Measurements from ENCODE around the gene IGF2. TPM values are rescaled to one million over a fixed set of nuclear protein-coding genes. Genes with fewer than 3 reads are reported as not detected.

The IGF2 gene
- polyA plus RNA-seq, 1 donor from 2014 or later: not detected

- Histone ChIP-seq H2AFZ (ENCODE audit: low read depth, low read length) (no peak overlapping the region), H3K36me3 (ENCODE audit: insufficient read depth, low read length) (no peaks in the 10 kb centered on the region), H3K79me2 (replicated peaks; ENCODE audit: insufficient read depth, low read length) (no peaks in the 10 kb centered on the region), H3K4me3 (ENCODE audit: low read length) (no peak overlapping the region), H3K9ac (ENCODE audit: low read length) (no peak overlapping the region), H3K27ac (ENCODE audit: low read length) (no peak overlapping the region), H3F3A (ENCODE audit: insufficient read depth, low read length, poor library complexity, severe bottlenecking) (no peaks in the 10 kb centered on the region), H3K4me2 (ENCODE audit: low read length) (no peak overlapping the region), H3K9me3 (ENCODE audit: low read length) (no peaks in the 10 kb centered on the region), H3K27me3 (ENCODE audit: insufficient read depth, low read depth, low read length) (no peaks in the 10 kb centered on the region), H3K9me2 (ENCODE audit: insufficient read depth, low read length) (no peaks in the 10 kb centered on the region), H4K20me1 (ENCODE audit: insufficient read depth) (no peaks in the 10 kb centered on the region)
- TF ChIP-seq RAD21 (conservative IDR thresholded peaks at IDR 0.05) (no peak), TAF1 (IDR thresholded peaks at IDR 0.05; ENCODE audit: low read depth) (no peak), POLR2AphosphoS5 (IDR thresholded peaks at IDR 0.05) (no peak), EZH2 (IDR thresholded peaks at IDR 0.05; ENCODE audit: borderline replicate concordance, insufficient read depth, low read length, poor library complexity, severe bottlenecking) (no peak), EP300 (conservative IDR thresholded peaks at IDR 0.05; ENCODE audit: poor library complexity, severe bottlenecking) (no peak), SMC3 (conservative IDR thresholded peaks at IDR 0.05; ENCODE audit: poor library complexity) (no peak)
- TF ChIP-seq, protein P1, sequence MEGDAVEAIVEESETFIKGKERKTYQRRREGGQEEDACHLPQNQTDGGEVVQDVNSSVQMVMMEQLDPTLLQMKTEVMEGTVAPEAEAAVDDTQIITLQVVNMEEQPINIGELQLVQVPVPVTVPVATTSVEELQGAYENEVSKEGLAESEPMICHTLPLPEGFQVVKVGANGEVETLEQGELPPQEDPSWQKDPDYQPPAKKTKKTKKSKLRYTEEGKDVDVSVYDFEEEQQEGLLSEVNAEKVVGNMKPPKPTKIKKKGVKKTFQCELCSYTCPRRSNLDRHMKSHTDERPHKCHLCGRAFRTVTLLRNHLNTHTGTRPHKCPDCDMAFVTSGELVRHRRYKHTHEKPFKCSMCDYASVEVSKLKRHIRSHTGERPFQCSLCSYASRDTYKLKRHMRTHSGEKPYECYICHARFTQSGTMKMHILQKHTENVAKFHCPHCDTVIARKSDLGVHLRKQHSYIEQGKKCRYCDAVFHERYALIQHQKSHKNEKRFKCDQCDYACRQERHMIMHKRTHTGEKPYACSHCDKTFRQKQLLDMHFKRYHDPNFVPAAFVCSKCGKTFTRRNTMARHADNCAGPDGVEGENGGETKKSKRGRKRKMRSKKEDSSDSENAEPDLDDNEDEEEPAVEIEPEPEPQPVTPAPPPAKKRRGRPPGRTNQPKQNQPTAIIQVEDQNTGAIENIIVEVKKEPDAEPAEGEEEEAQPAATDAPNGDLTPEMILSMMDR (IDR thresholded peaks at IDR 0.05; ENCODE audit: poor library complexity, severe bottlenecking): no peak
These were observed 42.9 kb downstream of the IGF2 start for GRCh38 chr11:2096011-2096918.

GRCh38 chr11:2095542-2095941, 43.6 kb downstream of the IGF2 start:
- Histone ChIP-seq H3K79me2 (replicated peaks; ENCODE audit: insufficient read depth, low read length) (no peaks in the 10 kb centered on the region), H3K9me3 (ENCODE audit: low read length) (no peaks in the 10 kb centered on the region), H3K27me3 (ENCODE audit: insufficient read depth, low read depth, low read length) (no peaks in the 10 kb centered on the region), H3K9me2 (ENCODE audit: insufficient read depth, low read length) (no peaks in the 10 kb centered on the region), H4K20me1 (ENCODE audit: insufficient read depth) (no peaks in the 10 kb centered on the region), H2AFZ (ENCODE audit: low read depth, low read length) (no peak overlapping the region), H3K4me2 (ENCODE audit: low read length) (no peak overlapping the region), H3F3A (ENCODE audit: insufficient read depth, low read length, poor library complexity, severe bottlenecking) (no peaks in the 10 kb centered on the region), H3K4me3 (ENCODE audit: low read length) (no peak overlapping the region), H3K27ac (ENCODE audit: low read length) (no peak overlapping the region), H3K36me3 (ENCODE audit: insufficient read depth, low read length) (no peaks in the 10 kb centered on the region), H3K9ac (ENCODE audit: low read length) (no peak overlapping the region)
- TF ChIP-seq EP300 (conservative IDR thresholded peaks at IDR 0.05; ENCODE audit: poor library complexity, severe bottlenecking): no peak
- TF ChIP-seq, protein P2, sequence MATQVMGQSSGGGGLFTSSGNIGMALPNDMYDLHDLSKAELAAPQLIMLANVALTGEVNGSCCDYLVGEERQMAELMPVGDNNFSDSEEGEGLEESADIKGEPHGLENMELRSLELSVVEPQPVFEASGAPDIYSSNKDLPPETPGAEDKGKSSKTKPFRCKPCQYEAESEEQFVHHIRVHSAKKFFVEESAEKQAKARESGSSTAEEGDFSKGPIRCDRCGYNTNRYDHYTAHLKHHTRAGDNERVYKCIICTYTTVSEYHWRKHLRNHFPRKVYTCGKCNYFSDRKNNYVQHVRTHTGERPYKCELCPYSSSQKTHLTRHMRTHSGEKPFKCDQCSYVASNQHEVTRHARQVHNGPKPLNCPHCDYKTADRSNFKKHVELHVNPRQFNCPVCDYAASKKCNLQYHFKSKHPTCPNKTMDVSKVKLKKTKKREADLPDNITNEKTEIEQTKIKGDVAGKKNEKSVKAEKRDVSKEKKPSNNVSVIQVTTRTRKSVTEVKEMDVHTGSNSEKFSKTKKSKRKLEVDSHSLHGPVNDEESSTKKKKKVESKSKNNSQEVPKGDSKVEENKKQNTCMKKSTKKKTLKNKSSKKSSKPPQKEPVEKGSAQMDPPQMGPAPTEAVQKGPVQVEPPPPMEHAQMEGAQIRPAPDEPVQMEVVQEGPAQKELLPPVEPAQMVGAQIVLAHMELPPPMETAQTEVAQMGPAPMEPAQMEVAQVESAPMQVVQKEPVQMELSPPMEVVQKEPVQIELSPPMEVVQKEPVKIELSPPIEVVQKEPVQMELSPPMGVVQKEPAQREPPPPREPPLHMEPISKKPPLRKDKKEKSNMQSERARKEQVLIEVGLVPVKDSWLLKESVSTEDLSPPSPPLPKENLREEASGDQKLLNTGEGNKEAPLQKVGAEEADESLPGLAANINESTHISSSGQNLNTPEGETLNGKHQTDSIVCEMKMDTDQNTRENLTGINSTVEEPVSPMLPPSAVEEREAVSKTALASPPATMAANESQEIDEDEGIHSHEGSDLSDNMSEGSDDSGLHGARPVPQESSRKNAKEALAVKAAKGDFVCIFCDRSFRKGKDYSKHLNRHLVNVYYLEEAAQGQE (IDR thresholded peaks at IDR 0.05; ENCODE audit: borderline replicate concordance): no peak
- TF ChIP-seq MXI1 (conservative IDR thresholded peaks at IDR 0.05; ENCODE audit: poor library complexity, severe bottlenecking): no peak
- TF ChIP-seq EZH2 (IDR thresholded peaks at IDR 0.05; ENCODE audit: borderline replicate concordance, insufficient read depth, low read length, poor library complexity, severe bottlenecking): no peak
